ENCODE measurements around the gene SCAF1.

SCAF1 gene

GRCh38 chr19:49686503-49687088 lies 44.6 kb downstream of the SCAF1 start:
- DNase-seq, result no peak

GRCh38 chr19:49687150-49687549 lies 45.1 kb downstream of the SCAF1 start:
- DNase-seq, result no peak

- no peak for DNase-seq
These were observed 45.7 kb downstream of the SCAF1 start for GRCh38 chr19:49687566-49688316.

- DNase-seq, result peak; percentile 58
These were observed 46.6 kb downstream of the SCAF1 start for GRCh38 chr19:49688531-49689132.

GRCh38 chr19:49689133-49690078 lies 47.4 kb downstream of the SCAF1 start, which contains the start of gene ADM5:
Gene ADM5, plus strand, starts transcription at chr19:49689594. Its CDS starts 244 bp downstream, at chr19:49689838.
- DNase-seq, result peak; percentile 83

GRCh38 chr19:49690079-49690655 lies 48.2 kb downstream of the SCAF1 start:
- no peak for DNase-seq

- DNase-seq, result peak; percentile 84
These were observed 48.7 kb downstream of the SCAF1 start, which contains the start of gene CPT1C for GRCh38 chr19:49690656-49691242. Gene CPT1C, plus strand, starts transcription at chr19:49691116. Its CDS starts 1,137 bp downstream, at chr19:49692253.

GRCh38 chr19:49691243-49692146 lies 49.5 kb downstream of the SCAF1 start:
- peak; percentile 76 for DNase-seq

GRCh38 chr19:49692147-49692506 lies 50.1 kb downstream of the SCAF1 start:
- no peak for DNase-seq

GRCh38 chr19:49696115-49696514 lies 54.1 kb downstream of the SCAF1 start:
- DNase-seq, result no peak

GRCh38 chr19:49696865-49697264 lies 54.9 kb downstream of the SCAF1 start:
- no peak for DNase-seq

- no peak for DNase-seq
These were observed 57.4 kb downstream of the SCAF1 start for GRCh38 chr19:49699364-49699763.

GRCh38 chr19:49700563-49700962 lies 58.6 kb downstream of the SCAF1 start:
- DNase-seq, result no peak

- no peak for DNase-seq
These were observed 59.3 kb downstream of the SCAF1 start for GRCh38 chr19:49701271-49701786.

GRCh38 chr19:49704888-49705642 lies 63.1 kb downstream of the SCAF1 start:
- DNase-seq, result no peak

GRCh38 chr19:49705919-49706318 lies 63.9 kb downstream of the SCAF1 start:
- DNase-seq, result no peak
